Hematopoietic multipotent progenitor cell treated with erythropoietin and hydrocortisone succinate and interleukin-3 and kit ligand, for 15 days (in vitro differentiated cells): ENCODE data around the gene GALK2.
"Not testable (repeated sequence)": the region's sequence is repeated elsewhere in the genome, so short reads cannot be mapped to it uniquely, and the experiment has no call there.

ENCODE experiments used
- DNase-seq: peaks from one replicate; pipeline ENCODE4 v3.0.0-alpha.2; 2015; ENCODE audit warnings: low spot score

The GALK2 gene

DNA sequence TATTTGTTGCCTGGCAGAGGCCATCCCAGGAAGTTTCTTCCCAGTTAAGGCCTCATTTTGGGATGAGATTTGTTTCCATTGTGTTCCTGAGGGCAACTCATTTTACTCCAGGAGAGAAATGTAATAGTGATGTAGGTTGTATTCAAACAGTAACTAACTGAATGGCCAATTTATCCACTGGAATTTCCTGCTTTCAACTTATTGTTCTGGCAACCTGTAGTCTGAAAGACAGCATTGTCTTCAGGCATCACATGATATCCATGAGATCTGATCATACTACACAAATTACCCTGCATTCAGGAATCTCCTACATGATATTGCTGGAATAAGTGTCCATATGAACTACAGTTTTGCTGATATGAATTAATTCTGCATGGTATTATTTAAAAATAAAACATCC, 173.5 kb downstream of the GALK2 start:
- no peak for DNase-seq

DNA sequence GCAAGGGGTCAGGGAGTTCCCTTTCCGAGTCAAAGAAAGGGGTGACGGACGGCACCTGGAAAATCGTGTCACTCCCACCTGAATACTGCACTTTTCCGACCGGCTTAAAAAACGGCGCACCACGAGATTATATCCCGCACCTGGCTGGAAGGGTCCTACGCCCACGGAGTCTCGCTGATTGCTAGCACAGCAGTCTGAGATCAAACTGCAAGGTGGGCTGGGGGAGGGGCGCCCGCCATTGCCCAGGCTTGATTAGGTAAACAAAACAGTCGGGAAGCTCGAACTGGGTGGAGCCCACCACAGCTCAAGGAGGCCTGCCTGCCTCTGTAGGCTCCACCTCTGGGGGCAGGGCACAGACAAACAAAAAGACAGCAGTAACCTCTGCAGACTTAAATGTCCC, 184.4 kb downstream of the GALK2 start:
- DNase-seq = not testable (repeated sequence)

DNA sequence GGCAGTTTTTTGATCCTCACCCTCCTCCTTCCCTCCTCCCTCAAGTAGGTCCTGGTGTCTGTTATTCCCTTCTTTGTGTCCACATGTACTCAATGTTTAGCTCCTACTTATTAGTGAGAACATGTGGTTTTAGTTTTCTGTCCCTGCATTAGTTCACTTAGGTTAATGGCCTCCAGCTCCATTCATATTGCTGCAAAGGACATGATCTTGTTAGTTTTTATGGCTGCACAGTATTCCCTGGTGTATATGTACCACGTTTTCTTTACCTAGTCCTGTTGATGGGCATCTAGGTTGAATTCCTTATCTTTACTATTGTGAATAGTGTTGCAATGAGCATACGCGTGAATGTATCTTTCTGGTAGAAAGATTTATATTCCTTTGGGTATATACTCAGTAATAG, 191.3 kb downstream of the GALK2 start:
- no peak for DNase-seq

DNA sequence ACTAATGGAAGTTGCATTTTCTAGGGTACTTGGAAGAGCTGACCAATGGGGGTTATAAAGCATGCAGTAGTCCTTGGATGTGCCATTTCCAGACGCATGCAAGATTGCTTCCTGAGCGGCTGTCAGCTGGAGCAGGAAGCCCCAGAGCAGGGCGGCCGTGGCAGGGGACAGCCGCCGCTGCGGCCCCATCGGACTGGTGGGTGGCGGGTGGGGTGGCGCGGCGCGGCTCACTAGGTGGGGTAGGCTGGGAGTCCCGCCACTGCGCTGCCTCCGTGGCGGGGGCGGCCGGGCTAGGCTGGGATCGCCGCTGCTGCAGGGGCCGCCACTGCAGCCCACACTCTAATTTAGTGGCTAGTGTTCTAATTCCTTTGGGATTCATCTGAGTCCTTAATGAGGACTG, 196.4 kb downstream of the GALK2 start:
- no peak for DNase-seq

DNA sequence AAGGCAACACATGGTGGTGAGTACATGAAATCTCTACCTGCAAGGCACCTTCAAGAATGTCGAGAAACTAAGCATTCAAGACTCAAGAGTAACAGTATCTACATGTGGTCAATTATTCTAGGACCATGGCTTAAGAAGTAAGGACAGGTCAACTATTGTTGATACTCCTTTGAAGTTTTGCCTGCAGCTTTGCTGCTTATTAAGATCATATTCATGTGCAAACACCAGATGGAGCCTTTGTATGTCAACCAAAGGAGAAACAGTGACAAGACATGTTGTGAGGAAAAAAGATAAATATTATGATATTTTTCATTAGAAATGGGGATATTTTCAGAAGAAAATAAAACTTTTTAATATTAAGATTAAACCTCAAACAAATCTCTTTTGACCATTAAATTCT, 200.7 kb downstream of the GALK2 start:
- peak; percentile 13 for DNase-seq

DNA sequence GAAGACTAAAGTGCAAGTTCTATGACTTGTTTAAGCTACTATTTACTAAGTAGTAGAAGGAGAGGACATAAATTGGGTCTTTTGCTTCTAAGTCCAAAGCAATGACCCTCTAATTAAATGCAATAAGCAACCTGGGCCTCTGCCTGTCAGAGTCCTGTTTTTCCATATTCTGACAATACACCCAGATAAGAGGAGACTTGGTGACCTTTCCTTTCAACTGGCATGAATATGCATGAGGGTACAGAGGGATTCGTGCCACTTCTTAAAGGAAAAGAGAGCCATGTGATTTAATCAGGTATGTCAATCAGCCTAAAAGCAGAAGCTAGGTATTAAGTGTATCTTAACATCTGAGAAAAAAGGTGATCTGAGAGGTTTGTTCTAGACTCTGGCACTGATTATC, 202.3 kb downstream of the GALK2 start:
- DNase-seq = no peak

DNA sequence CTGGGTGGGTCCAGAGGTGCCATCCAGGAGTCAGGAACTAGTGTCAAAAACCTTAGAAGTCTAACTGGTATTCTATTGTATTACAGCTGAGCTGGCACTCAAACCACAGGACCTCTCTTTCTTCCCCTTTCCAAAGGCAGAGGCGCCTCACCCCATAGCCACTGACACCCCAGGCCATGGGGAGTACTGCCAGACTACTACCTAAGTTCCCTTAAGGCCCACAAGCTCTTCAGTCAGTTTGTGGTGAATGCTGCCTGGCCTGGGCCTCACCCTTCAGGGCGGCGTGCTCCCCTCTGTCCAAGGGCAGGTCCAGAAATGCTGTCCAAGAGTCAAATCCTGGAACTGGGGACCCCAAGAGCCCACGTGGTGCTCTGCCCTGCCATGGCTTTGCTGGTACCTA, 209.9 kb downstream of the GALK2 start:
- no peak for DNase-seq

DNA sequence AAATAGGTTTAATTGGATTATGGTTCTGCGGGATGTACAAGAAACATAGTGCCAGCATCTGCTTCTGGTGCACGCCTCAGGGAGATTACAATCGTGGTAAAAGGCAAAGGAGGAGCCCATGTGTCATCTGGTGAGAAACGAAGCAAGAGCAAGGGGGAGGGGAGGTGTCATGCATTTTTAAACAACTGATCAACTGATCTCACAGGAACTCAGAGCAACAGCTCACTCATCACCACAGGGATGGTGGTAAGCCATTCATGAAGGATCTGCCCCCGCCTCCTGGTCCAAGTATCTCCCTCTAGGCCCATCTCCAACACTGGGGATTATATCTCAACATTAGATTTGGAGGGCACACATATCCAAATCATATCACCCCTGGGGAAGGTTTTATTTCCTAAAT, 210.9 kb downstream of the GALK2 start:
- DNase-seq = no peak
